H1 (cell line): ENCODE measurements around the gene CELF4. TPM values are rescaled to one million over a fixed set of nuclear protein-coding genes. Genes with fewer than 3 reads are reported as not detected.

Experiments
- CTCF ChIA-PET: fragments of 300-600 bp; sonication (Branson Sonifier 250); formaldehyde crosslinking; loops from one replicate; lab custom pipeline; 2021; ENCODE audit not compliant: partially characterized antibody; lab: Charles Lee
- POLR2A ChIA-PET: fragments of 300-600 bp; sonication (Branson Sonifier 250); formaldehyde crosslinking; loops from one replicate; lab custom pipeline; 2021; ENCODE audit warnings: inconsistent platforms; ENCODE audit not compliant: partially characterized antibody; lab: Charles Lee
- DNase-seq, 2 experiments: peaks; one replicate each; pipeline versions ENCODE4 v3.0.0 to v3.0.0-alpha.2; 2010 to 2022; ENCODE audit warnings: low spot score in 2 of 2, low read depth in 1 of 2, mixed read lengths in 1 of 2
- FAIRE-seq: peaks from 2 replicates; lab custom pipeline; 2011; peaks lifted over from hg19 to GRCh38; lab: Jason Lieb, UNC
- H2AFZ ChIP-seq: 2 replicates; pipeline ENCODE4 v1.8.1; 2012; ENCODE audit warnings: low read length, inconsistent platforms
- H2AK5ac ChIP-seq: 2 replicates; pipeline ENCODE4 v1.6.1; 2013; ENCODE audit warnings: low read depth, low read length
- H2BK120ac ChIP-seq: replicated peaks from 2 replicates; pipeline ENCODE3; 2013; ENCODE audit warnings: low read depth, low read length, inconsistent platforms
- H2BK12ac ChIP-seq: 2 replicates; pipeline ENCODE4 v1.6.1; 2013; ENCODE audit warnings: low read depth, low read length
- H2BK15ac ChIP-seq: 2 replicates; pipeline ENCODE4 v1.6.1; 2013; ENCODE audit warnings: low read length
- H2BK20ac ChIP-seq: 2 replicates; pipeline ENCODE4 v1.6.1; 2013; ENCODE audit warnings: low read length
- H2BK5ac ChIP-seq: 2 replicates; pipeline ENCODE4 v1.6.1; 2013; ENCODE audit warnings: low read depth, low read length
- H3K14ac ChIP-seq: 2 replicates; pipeline ENCODE4 v1.6.1; 2013; ENCODE audit warnings: inconsistent platforms; ENCODE audit not compliant: insufficient read length
- H3K18ac ChIP-seq: 2 replicates; pipeline ENCODE4 v1.6.1; 2013; ENCODE audit warnings: low read length; ENCODE audit errors: extremely low read depth
- H3K23ac ChIP-seq: 2 replicates; pipeline ENCODE4 v1.6.1; 2013; ENCODE audit warnings: inconsistent platforms; ENCODE audit not compliant: insufficient read length
- H3K23me2 ChIP-seq: 2 replicates; pipeline ENCODE4 v1.6.1; 2013; ENCODE audit warnings: low read depth, low read length
- H3K27ac ChIP-seq: 2 replicates; pipeline ENCODE4 v1.6.1; 2011; ENCODE audit warnings: low read depth, low read length, inconsistent platforms
- H3K27me3 ChIP-seq, 4 experiments: replicated peaks in 1 of 4; 1 replicate in 1 of 4; 2 replicates in 3 of 4; pipeline versions ENCODE4 v1.6.1 to v1.8.1; 2011 to 2013; ENCODE audit warnings: low read length in 3 of 4, mild to moderate bottlenecking in 3 of 4, inconsistent platforms in 2 of 4, mixed read lengths in 2 of 4, moderate library complexity in 1 of 4; ENCODE audit not compliant: control insufficient read depth in 3 of 4, insufficient read depth in 3 of 4; ENCODE audit errors: extremely low read depth in 1 of 4
- H3K36me3 ChIP-seq, 4 experiments: 2 replicates each; pipeline versions ENCODE4 v1.6.1 to v1.8.1; 2011 to 2013; ENCODE audit warnings: mild to moderate bottlenecking in 4 of 4, low read length in 3 of 4, moderate library complexity in 2 of 4, control low read depth in 1 of 4, inconsistent platforms in 1 of 4; ENCODE audit not compliant: insufficient read depth in 4 of 4, control insufficient read depth in 2 of 4
- H3K4ac ChIP-seq: replicated peaks from 2 replicates; pipeline ENCODE3; 2013; ENCODE audit warnings: low read length, low read depth, mixed read lengths, inconsistent platforms; ENCODE audit not compliant: insufficient read length
- H3K4me1 ChIP-seq, 4 experiments: replicated peaks in 1 of 4; 1 replicate in 1 of 4; 2 replicates in 3 of 4; pipeline versions ENCODE4 v1.6.1 to v1.8.1; 2011 to 2013; ENCODE audit warnings: low read length in 3 of 4, inconsistent platforms in 2 of 4, mixed read lengths in 1 of 4; ENCODE audit not compliant: insufficient read depth in 4 of 4, control insufficient read depth in 3 of 4
- H3K4me2 ChIP-seq, 2 experiments: 2 replicates each; pipeline versions ENCODE4 v1.6.1 to v1.8.1; 2011 to 2013; ENCODE audit warnings: low read depth in 2 of 2, low read length in 2 of 2, control low read depth in 1 of 2, inconsistent platforms in 1 of 2, mild to moderate bottlenecking in 1 of 2; ENCODE audit not compliant: insufficient read depth in 1 of 2
- H3K4me3 ChIP-seq, 4 experiments: fragments of 200-600, 300-600 bp in 1 of 4; sonication (generic), shearing (Covaris generic), sonication (Bioruptor Twin) in 1 of 4; 2 replicates each; pipeline versions ENCODE4 v1.5.1 to v1.8.1; 2011 to 2016; ENCODE audit warnings: low read length in 4 of 4, low read depth in 3 of 4, control low read depth in 2 of 4, inconsistent platforms in 2 of 4, mild to moderate bottlenecking in 2 of 4, mixed read lengths in 1 of 4, moderate library complexity in 1 of 4; ENCODE audit not compliant: insufficient read depth in 2 of 4; ENCODE audit errors: extremely low read depth in 1 of 4
- H3K56ac ChIP-seq: replicated peaks from 2 replicates; pipeline ENCODE3; 2013; ENCODE audit warnings: low read depth, mild to moderate bottlenecking, mixed read lengths, low read length, inconsistent platforms; ENCODE audit not compliant: insufficient read length
- H3K79me1 ChIP-seq: 2 replicates; pipeline ENCODE4 v1.6.1; 2013; ENCODE audit warnings: low read depth, low read length, control low read depth
- H3K79me2 ChIP-seq, 2 experiments: 2 replicates each; pipeline versions ENCODE4 v1.6.1 to v1.8.1; 2012 to 2013; ENCODE audit warnings: low read length in 2 of 2, mild to moderate bottlenecking in 2 of 2, inconsistent platforms in 1 of 2; ENCODE audit not compliant: insufficient read depth in 2 of 2, control insufficient read depth in 1 of 2
- H3K9ac ChIP-seq, 4 experiments: replicated peaks in 1 of 4; 1 replicate in 1 of 4; 2 replicates in 3 of 4; pipeline versions ENCODE4 v1.6.1 to v1.8.1; 2011 to 2013; ENCODE audit warnings: low read depth in 3 of 4, low read length in 3 of 4, control low read depth in 2 of 4, mild to moderate bottlenecking in 2 of 4, moderate library complexity in 2 of 4, inconsistent platforms in 1 of 4; ENCODE audit errors: extremely low read depth in 1 of 4
- H3K9me3 ChIP-seq, 2 experiments: 2 replicates each; pipeline versions ENCODE4 v1.6.1 to v1.8.1; 2012 to 2013; ENCODE audit warnings: mild to moderate bottlenecking in 2 of 2, moderate library complexity in 2 of 2, control low read depth in 1 of 2, inconsistent platforms in 1 of 2, low read depth in 1 of 2, low read length in 1 of 2, mixed read lengths in 1 of 2; ENCODE audit not compliant: insufficient read depth in 2 of 2
- H4K20me1 ChIP-seq, 2 experiments: replicated peaks in 1 of 2; 2 replicates each; pipeline versions ENCODE3 to v1.8.1; 2011 to 2013; ENCODE audit warnings: inconsistent platforms in 2 of 2, low read length in 2 of 2, mild to moderate bottlenecking in 1 of 2; ENCODE audit not compliant: insufficient read depth in 2 of 2, control insufficient read depth in 1 of 2
- H4K5ac ChIP-seq: 2 replicates; pipeline ENCODE4 v1.6.1; 2013; ENCODE audit warnings: low read length, low read depth, mixed read lengths, inconsistent platforms; ENCODE audit not compliant: insufficient read length
- H4K8ac ChIP-seq: 2 replicates; pipeline ENCODE4 v1.8.0; 2013; ENCODE audit warnings: mild to moderate bottlenecking, moderate library complexity, low read length, inconsistent platforms; ENCODE audit not compliant: insufficient read depth; ENCODE audit errors: extremely low read depth
- H4K91ac ChIP-seq: replicated peaks from 2 replicates; pipeline ENCODE3; 2013; ENCODE audit warnings: low read length, mixed read lengths, inconsistent platforms; ENCODE audit not compliant: insufficient read length
- GTF2F1 ChIP-seq: IDR thresholded peaks from 2 replicates; pipeline ENCODE4 v1.6.1; 2012; ENCODE audit warnings: low read depth, low read length, improper control_type of control experiment, borderline replicate concordance
- TEAD4 ChIP-seq: IDR thresholded peaks from 2 replicates; pipeline ENCODE4 v1.6.1; 2012; ENCODE audit warnings: low read depth, low read length, inconsistent platforms, mixed read lengths
- WGBS, 2 experiments: shearing (Covaris generic) in 1 of 2; methylation state at CpG; one replicate each; pipeline versions ENCODE4 v1.1.6 to v1.1.7; 2013 to 2015; ENCODE audit warnings: low lambda C conversion rate in 2 of 2, mixed read lengths in 2 of 2, inconsistent platforms in 1 of 2, low coverage in 1 of 2, missing lambda C conversion rate in 1 of 2; ENCODE audit not compliant: insufficient replicate concordance in 2 of 2, insufficient coverage in 1 of 2, insufficient read length in 1 of 2; ENCODE audit errors: extremely low coverage in 1 of 2, missing lambda C conversion rate in 1 of 2; 5-methylcytosine and 5-hydroxymethylcytosine counted together
- polyA plus RNA-seq, 7 experiments: library from polyadenylated mRNA; depleted of rRNA in 3 of 7; stranded (reverse) in 5 of 7; unstranded in 2 of 7; fragments of >200 nt in 5 of 7; fragments of 200-250 nt in 2 of 7; gene quantifications; 1 replicate in 5 of 7; 2 replicates in 1 of 7; 4 replicates in 1 of 7; pipeline versions ENCODE4 v1.2.1 to v1.2.3, GENCODE V29; 2011 to 2013; ENCODE audit warnings: missing spikeins in 2 of 7, mixed read lengths in 2 of 7
- total RNA-seq: library from RNA; stranded (reverse); fragmentation: NEBNext Ultra II Directional; extraction: Animal tissue kit (Norgen Biotek cat#: 25700); gene quantifications from 2 replicates; pipeline ENCODE4 v1.2.1, GENCODE V29; 2021

The CELF4 gene
- total and polyA plus RNA-seq, 2 of the 8 experiments (the other 6 are each of a cell fraction or from before 2014, with no cell fraction given) = 1.6 to 3.4 TPM

- DNase-seq (no peak), FAIRE-seq (no peak)
- Histone ChIP-seq H3K14ac (no peak overlapping the region), H3K18ac (no peak overlapping the region), H3K4ac (no peak overlapping the region), H3K4me2 (no peak overlapping the region), H2AFZ (no peak overlapping the region), H2BK5ac (no peak overlapping the region), H4K5ac (no peak overlapping the region), H2BK20ac (no peak overlapping the region), H3K27ac (no peak overlapping the region), H4K20me1 (no peaks in the 10 kb centered on the region), H2BK15ac (no peak overlapping the region), H3K4me3 (no peak overlapping the region), H3K36me3 (no peaks in the 10 kb centered on the region), H4K8ac (no peak overlapping the region), H3K56ac (no peak overlapping the region), H3K23ac (no peak overlapping the region), H3K9ac (no peak overlapping the region), H4K91ac (no peak overlapping the region), H2AK5ac (no peak overlapping the region), H3K9me3 (no peaks in the 10 kb centered on the region), H2BK120ac (no peak overlapping the region), H3K79me2 (no peaks in the 10 kb centered on the region), H3K79me1 (no peaks in the 10 kb centered on the region; the same call in 1 of the 2 replicates), H3K27me3 (no peaks in the 10 kb centered on the region; a peak in 3 of 7 replicates), H3K23me2 (no peaks in the 10 kb centered on the region; the same call in 1 of the 2 replicates), H3K4me1 (peaks cover 0 to 15% (median 6%) of the 10 kb centered on the region in 4 experiments; a peak in 3 of 7 replicates), H2BK12ac (no peak overlapping the region)
- ChIA-PET CTCF (interaction anchor here (0.6 to 1.6 kb wide), 4 partner anchors 33 to 362 kb away, joined by 3 to 4 read pairs (median 4); no protein-coding TSS in a partner anchor), POLR2A (interaction anchor here (1.3 kb wide), 1 partner anchor 12 kb away, joined by 3 read pairs; no protein-coding TSS in a partner anchor)
- TF ChIP-seq TEAD4 = peak; percentile 63
- TF ChIP-seq GTF2F1 = no peak
- whole genome bisulfite sequencing, 2 experiments = 92% methylated on average over 5 of the region's 7 CpGs; no CpG with 5 or more reads in 1 of the 2 experiments
These were observed 146.3 kb downstream of the CELF4 start for GRCh38 chr18:37419315-37419714.
